ENCODE data around the gene LOXL4.

Gene LOXL4

DNA sequence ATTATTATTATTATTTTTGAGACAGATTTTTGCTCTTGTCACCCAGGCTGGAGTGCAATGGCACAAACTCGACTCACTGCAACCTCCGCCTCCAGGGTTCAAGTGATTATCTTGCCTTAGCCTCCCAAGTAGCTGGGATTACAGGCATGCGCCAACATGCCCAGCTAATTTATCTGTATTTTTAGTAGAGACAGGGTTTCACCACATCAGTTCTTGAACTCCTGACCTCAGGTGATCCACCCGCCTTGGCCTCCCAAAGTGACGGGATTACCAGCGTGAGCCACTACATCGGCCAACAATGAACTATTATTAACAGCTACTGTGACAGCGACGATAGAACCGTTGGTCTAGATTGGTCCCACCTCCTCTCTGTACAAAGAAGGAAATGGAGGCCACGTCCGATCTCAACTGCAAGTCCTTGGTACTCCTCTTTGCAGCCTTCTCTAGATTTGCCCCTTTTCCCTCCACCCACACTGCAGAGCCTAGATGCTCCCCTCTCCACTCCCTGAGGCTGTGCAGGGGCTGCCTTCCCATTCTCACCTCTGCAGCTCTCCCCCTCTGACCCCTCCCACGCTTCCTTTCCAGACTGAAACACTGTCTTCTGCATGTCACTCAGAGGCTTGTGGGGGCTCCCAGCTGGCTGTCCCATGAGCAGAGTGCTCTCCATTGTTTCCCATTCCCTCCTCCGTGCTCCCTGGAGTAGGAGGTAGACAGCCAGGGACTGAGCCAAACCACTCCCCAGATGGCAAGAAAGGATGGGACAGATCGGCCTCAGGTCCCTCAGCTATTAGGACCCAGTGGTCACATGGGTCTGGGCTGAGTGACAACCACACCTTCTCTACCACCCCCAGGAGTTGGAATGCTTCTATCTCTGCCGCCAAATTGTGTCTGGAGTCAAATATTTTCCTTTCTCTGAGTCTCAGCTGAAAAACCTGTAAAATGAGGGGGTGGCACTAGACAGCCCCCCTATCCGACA lies 2.3 kb downstream of the LOXL4 start:
- DNase-seq (ENCODE audit: low read depth): no peak
- H3K4me3 ChIP-seq (ENCODE audit: low read length): peak overlapping the region; percentile 72
- TF ChIP-seq CTCF (conservative IDR thresholded peaks at IDR 0.05; ENCODE audit: low read length): no peak

DNA sequence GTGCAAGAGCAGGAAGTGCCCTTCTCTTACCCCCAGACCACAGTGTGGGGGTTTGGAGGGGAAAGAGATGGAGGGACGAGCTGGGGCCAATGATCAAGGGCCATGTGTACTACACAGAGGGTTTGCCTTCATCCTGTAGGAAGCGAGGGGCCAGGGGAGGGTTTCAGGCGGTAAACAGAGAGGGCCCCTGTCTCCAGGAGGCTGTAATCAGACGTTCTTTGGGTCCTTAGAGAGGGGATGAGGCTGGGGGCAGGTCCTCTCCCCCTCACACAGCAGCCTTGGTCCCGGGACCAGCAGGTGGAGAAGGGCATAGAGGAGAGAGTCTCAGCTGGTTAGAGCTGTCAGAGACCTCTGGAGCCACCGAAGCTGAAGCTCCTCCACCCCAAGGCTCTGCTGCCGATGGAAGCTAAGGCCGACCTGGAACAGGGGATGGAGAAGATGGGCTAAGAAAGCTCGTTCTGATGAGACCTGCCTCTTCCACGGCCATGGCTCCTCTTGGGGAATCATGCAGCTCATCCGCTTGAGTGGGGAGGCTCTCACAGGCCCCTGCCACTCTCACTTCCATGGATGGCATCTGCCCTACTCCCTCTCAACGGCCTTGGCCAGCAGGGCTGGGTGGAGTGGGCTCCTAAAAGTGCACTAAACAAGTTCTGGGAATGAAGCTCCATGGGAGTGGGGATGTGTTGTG lies 3.5 kb downstream of the LOXL4 start:
- TF ChIP-seq CTCF (conservative IDR thresholded peaks at IDR 0.05; ENCODE audit: low read length): no peak
- H3K4me3 ChIP-seq (ENCODE audit: low read length): no peak overlapping the region
- no peak for DNase-seq (ENCODE audit: low read depth)

DNA sequence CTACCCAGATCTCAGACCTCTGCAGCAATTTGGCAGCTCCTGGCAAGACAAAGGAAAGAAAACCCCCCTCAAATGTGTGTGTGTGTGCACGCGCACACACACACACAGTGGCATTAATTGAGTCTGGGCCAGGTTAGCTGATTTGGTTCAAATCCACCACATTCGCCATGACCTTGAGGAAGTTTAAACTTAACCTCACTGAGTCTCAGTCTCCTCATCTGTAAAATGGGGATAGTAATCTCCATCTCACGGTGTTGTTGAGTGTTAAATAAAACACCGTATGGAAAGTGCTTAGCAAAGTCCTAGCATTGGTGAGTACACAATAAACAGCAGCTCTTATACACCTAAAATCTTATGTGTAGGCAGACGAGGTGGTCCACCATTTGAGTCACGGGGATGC lies 4.9 kb downstream of the LOXL4 start:
- no peak for TF ChIP-seq CTCF (conservative IDR thresholded peaks at IDR 0.05; ENCODE audit: low read length)
- DNase-seq (ENCODE audit: low read depth): no peak
- H3K4me3 ChIP-seq (ENCODE audit: low read length): no peak overlapping the region

DNA sequence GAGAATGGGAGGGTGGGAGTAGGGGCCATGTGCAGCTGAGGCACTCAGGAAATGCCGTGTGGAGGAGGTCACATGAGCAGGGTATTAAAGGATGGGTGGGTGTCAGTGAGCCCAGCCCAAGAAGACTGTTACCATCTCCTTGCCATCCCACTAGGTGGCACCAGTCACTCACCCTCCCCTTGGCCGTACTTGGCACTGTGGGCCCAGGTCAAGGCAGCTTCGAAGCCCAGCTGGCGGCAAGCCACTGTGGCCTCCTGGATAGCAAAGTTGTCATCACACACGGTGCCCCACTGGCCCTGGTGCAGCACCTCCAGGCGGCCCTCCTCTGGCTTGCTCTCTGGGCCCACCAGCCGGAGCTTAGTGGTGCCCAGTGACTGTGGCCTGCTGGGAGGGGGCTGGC lies 5.4 kb downstream of the LOXL4 start:
- peak; percentile 59 for DNase-seq (ENCODE audit: low read depth)
- peak; percentile 62 for TF ChIP-seq CTCF (conservative IDR thresholded peaks at IDR 0.05; ENCODE audit: low read length)

GRCh38 chr10:98261436-98262277 lies 6.3 kb downstream of the LOXL4 start:
- TF ChIP-seq CTCF (conservative IDR thresholded peaks at IDR 0.05; ENCODE audit: low read length): no peak
- H3K4me3 ChIP-seq (ENCODE audit: low read length): no peak overlapping the region
- no peak for DNase-seq (ENCODE audit: low read depth)

More for the DNA sequence above, 5.4 kb downstream of the LOXL4 start:
- no peak overlapping the region for H3K4me3 ChIP-seq (ENCODE audit: low read length)

- no peak overlapping the region for H3K4me3 ChIP-seq (ENCODE audit: low read length)
- no peak for DNase-seq (ENCODE audit: low read depth)
- TF ChIP-seq CTCF (conservative IDR thresholded peaks at IDR 0.05; ENCODE audit: low read length): no peak
Measured at GRCh38 chr10:98260752-98261151, 7.2 kb downstream of the LOXL4 start.

Measured in AG10803 (cell line).